ENCODE results near the gene RCVRN.

RCVRN gene

DNA sequence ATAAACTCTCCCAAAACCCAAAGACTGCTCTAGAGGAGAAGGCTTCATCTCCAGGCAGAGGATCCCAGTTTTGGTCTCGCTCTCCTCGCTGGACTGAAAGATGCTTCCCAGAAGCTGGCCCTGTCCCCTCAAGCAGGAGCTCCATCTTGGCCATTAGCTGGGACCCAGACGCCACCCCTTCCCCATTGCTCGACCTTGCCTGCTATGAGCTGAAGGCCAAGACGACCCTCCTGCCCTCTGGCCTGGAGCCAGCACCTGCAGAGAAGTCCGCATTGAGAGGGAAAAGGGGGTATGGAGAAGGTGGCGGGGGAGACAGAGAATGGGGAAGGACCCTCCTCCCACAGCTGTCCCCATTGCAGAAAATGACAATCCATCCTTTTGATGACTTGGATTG is 3.6 kb upstream of the RCVRN start:
- ChIA-PET CTCF (interaction anchor here (0.5 to 3.2 kb wide), 7 partner anchors 11 to 318 kb away, joined by 3 to 9 read pairs (median 5); no protein-coding TSS in a partner anchor), POLR2A (no interaction called here)

DNA sequence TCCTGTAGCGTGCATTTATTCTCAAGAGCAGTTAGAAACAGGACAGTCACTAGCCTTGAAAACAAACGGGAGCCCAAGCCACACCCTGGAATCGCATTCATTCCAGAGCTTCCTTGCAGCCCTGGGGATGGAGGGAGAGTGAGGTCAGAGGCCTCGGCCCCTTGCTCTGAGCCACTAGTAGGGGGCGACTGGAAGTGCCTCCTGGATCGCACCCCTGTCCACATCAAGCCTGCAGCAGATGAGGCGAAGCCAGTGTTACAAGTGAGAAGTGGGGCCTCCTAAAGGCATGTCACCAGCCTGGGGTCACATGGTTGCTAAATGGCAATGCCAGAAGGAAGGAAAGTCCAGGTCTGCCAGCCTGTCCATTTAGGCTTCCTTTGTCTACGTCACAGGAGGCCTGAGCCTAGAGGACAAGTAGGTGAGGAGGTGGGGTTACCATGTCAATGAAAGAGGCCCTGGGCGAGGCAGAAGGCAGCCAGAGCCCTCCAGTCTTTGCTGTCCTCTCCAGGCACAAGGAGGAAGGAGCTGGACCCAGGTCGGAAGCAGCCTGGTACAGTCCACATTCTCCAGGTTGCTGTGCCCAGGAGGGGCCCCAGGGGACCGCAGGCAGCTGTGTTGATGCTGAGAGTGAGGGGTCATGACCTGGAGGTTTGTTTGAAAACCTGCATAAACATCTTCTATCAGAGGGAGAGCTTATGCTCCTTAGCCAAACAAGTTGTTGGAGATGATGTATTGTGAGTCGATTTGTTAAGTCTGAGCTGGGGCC is 3.0 kb upstream of the RCVRN start:
- CTCF ChIA-PET, result interaction anchor here (0.5 to 3.2 kb wide), 7 partner anchors 12 to 319 kb away, joined by 3 to 9 read pairs (median 5); no protein-coding TSS in a partner anchor
- POLR2A ChIA-PET, result no interaction called here
- no peaks in the 10 kb centered on the region for H3K36me3 ChIP-seq (ENCODE audit: control insufficient read depth in 2 of 2, insufficient read depth in 1 of 2, low read length in 2 of 2)
- no peaks in the 10 kb centered on the region for H3K4me1 ChIP-seq (ENCODE audit: control insufficient read depth, insufficient read depth, low read length)
- no peaks in the 10 kb centered on the region for H3K9me3 ChIP-seq (ENCODE audit: control insufficient read depth, insufficient read depth, low read depth, low read length)
- no peak overlapping the region for H3K27ac ChIP-seq (ENCODE audit: extremely low read depth, low read depth, low read length)
- H3K4me3 ChIP-seq (ENCODE audit: low read depth, low read length), result no peak overlapping the region
- TF ChIP-seq ZNF24 (tag by site-specific recombination; IDR thresholded peaks at IDR 0.05), result no peak
- no peak for TF ChIP-seq ZFP41 (tag by site-specific recombination; IDR thresholded peaks at IDR 0.05; ENCODE audit: borderline replicate concordance)
- TF ChIP-seq ZNF302 (tag by site-specific recombination; IDR thresholded peaks at IDR 0.05; ENCODE audit: low read depth), result no peak
- TF ChIP-seq SETDB1 (IDR thresholded peaks at IDR 0.05; ENCODE audit: insufficient read length, low read length), result no peak
- TF ChIP-seq, protein P1, sequence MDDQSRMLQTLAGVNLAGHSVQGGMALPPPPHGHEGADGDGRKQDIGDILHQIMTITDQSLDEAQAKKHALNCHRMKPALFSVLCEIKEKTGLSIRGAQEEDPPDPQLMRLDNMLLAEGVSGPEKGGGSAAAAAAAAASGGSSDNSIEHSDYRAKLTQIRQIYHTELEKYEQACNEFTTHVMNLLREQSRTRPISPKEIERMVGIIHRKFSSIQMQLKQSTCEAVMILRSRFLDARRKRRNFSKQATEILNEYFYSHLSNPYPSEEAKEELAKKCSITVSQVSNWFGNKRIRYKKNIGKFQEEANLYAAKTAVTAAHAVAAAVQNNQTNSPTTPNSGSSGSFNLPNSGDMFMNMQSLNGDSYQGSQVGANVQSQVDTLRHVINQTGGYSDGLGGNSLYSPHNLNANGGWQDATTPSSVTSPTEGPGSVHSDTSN (CRISPR knock-in tag; IDR thresholded peaks at IDR 0.05), result no peak
- TF ChIP-seq ZEB2 (tag by site-specific recombination; IDR thresholded peaks at IDR 0.05), result no peak
- TF ChIP-seq ZNF768 (tag by site-specific recombination; IDR thresholded peaks at IDR 0.05), result no peak
- no peak for TF ChIP-seq GLIS1 (tag by site-specific recombination; IDR thresholded peaks at IDR 0.05)
- TF ChIP-seq ZNF140 (tag by site-specific recombination; IDR thresholded peaks at IDR 0.05), result no peak
- no peak for TF ChIP-seq ZNF473 (tag by site-specific recombination; IDR thresholded peaks at IDR 0.05)
- TF ChIP-seq ZIC2 (tag by site-specific recombination; IDR thresholded peaks at IDR 0.05), result no peak
- TF ChIP-seq ZNF274 (IDR thresholded peaks at IDR 0.05; ENCODE audit: low read length), result no peak
- no peak for TF ChIP-seq ZNF274 (tag by site-specific recombination; IDR thresholded peaks at IDR 0.05; ENCODE audit: borderline replicate concordance)
- TF ChIP-seq MZF1 (tag by site-specific recombination; IDR thresholded peaks at IDR 0.05; ENCODE audit: borderline replicate concordance), result no peak
- no peak for TF ChIP-seq ZNF184 (tag by site-specific recombination; IDR thresholded peaks at IDR 0.05)
- no peak for TF ChIP-seq ZNF792 (tag by site-specific recombination; IDR thresholded peaks at IDR 0.05)

More for the DNA sequence above, 3.6 kb upstream of the RCVRN start:
- H3K4me1 ChIP-seq (ENCODE audit: control insufficient read depth, insufficient read depth, low read length), result no peaks in the 10 kb centered on the region
- H3K4me3 ChIP-seq (ENCODE audit: low read depth, low read length), result no peak overlapping the region
- H3K9me3 ChIP-seq (ENCODE audit: control insufficient read depth, insufficient read depth, low read depth, low read length), result no peaks in the 10 kb centered on the region
- H3K36me3 ChIP-seq (ENCODE audit: control insufficient read depth in 2 of 2, insufficient read depth in 1 of 2, low read length in 2 of 2), result no peaks in the 10 kb centered on the region
- TF ChIP-seq ZNF324 (tag by site-specific recombination; IDR thresholded peaks at IDR 0.05) (no peak), TCF7L2 (IDR thresholded peaks at IDR 0.05; ENCODE audit: borderline replicate concordance, low read depth, low read length) (no peak), ZNF138 (tag by site-specific recombination; IDR thresholded peaks at IDR 0.05; ENCODE audit: borderline replicate concordance) (no peak), ZNF114 (tag by site-specific recombination; IDR thresholded peaks at IDR 0.05) (no peak), ZNF654 (tag by site-specific recombination; IDR thresholded peaks at IDR 0.05; ENCODE audit: low read depth) (no peak), ZNF221 (tag by site-specific recombination; IDR thresholded peaks at IDR 0.05; ENCODE audit: borderline replicate concordance) (no peak), ZNF311 (tag by site-specific recombination; IDR thresholded peaks at IDR 0.05; ENCODE audit: borderline replicate concordance) (no peak), HOXA7 (CRISPR knock-in tag; IDR thresholded peaks at IDR 0.05; ENCODE audit: borderline replicate concordance) (no peak), ZFP41 (tag by site-specific recombination; IDR thresholded peaks at IDR 0.05; ENCODE audit: borderline replicate concordance) (no peak), ZNF266 (tag by site-specific recombination; IDR thresholded peaks at IDR 0.05; ENCODE audit: low read depth) (no peak)
- TF ChIP-seq, protein P2, sequence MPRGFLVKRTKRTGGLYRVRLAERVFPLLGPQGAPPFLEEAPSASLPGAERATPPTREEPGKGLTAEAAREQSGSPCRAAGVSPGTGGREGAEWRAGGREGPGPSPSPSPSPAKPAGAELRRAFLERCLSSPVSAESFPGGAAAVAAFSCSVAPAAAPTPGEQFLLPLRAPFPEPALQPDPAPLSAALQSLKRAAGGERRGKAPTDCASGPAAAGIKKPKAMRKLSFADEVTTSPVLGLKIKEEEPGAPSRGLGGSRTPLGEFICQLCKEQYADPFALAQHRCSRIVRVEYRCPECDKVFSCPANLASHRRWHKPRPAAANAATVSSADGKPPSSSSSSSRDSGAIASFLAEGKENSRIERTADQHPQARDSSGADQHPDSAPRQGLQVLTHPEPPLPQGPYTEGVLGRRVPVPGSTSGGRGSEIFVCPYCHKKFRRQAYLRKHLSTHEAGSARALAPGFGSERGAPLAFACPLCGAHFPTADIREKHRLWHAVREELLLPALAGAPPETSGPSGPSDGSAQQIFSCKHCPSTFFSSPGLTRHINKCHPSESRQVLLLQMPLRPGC (tag by site-specific recombination; IDR thresholded peaks at IDR 0.05), result no peak
- TF ChIP-seq, protein P3, sequence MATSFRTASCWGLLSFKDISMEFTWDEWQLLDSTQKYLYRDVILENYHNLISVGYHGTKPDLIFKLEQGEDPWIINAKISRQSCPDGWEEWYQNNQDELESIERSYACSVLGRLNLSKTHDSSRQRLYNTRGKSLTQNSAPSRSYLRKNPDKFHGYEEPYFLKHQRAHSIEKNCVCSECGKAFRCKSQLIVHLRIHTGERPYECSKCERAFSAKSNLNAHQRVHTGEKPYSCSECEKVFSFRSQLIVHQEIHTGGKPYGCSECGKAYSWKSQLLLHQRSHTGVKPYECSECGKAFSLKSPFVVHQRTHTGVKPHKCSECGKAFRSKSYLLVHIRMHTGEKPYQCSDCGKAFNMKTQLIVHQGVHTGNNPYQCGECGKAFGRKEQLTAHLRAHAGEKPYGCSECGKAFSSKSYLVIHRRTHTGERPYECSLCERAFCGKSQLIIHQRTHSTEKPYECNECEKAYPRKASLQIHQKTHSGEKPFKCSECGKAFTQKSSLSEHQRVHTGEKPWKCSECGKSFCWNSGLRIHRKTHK (tag by site-specific recombination; IDR thresholded peaks at IDR 0.05), result no peak
- TF ChIP-seq, protein P4, sequence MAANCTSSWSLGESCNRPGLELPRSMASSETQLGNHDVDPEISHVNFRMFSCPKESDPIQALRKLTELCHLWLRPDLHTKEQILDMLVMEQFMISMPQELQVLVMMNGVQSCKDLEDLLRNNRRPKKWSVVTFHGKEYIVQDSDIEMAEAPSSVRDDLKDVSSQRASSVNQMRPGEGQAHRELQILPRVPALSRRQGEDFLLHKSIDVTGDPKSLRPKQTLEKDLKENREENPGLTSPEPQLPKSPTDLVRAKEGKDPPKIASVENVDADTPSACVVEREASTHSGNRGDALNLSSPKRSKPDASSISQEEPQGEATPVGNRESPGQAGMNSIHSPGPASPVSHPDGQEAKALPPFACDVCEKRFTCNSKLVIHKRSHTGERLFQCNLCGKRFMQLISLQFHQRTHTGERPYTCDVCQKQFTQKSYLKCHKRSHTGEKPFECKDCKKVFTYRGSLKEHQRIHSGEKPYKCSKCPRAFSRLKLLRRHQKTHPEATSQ (tag by site-specific recombination; IDR thresholded peaks at IDR 0.05), result no peak
- TF ChIP-seq, protein P5, sequence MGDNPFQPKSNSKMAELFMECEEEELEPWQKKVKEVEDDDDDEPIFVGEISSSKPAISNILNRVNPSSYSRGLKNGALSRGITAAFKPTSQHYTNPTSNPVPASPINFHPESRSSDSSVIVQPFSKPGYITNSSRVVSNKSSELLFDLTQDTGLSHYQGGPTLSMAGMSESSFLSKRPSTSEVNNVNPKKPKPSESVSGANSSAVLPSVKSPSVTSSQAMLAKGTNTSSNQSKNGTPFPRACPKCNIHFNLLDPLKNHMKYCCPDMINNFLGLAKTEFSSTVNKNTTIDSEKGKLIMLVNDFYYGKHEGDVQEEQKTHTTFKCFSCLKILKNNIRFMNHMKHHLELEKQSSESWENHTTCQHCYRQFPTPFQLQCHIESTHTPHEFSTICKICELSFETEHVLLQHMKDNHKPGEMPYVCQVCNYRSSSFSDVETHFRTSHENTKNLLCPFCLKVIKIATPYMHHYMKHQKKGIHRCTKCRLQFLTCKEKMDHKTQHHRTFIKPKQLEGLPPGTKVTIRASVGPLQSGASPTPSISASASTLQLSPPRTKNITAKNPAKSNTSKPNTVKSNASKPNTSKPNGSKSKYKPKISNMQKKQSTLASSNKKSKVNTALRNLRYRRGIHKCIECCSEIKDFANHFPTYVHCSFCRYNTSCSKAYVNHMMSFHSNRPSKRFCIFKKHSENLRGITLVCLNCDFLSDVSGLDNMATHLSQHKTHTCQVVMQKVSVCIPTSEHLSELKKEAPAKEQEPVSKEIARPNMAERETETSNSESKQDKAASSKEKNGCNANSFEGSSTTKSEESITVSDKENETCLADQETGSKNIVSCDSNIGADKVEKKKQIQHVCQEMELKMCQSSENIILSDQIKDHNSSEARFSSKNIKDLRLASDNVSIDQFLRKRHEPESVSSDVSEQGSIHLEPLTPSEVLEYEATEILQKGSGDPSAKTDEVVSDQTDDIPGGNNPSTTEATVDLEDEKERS (tag by site-specific recombination; IDR thresholded peaks at IDR 0.05), result no peak
- no peak overlapping the region for H3K27ac ChIP-seq (ENCODE audit: extremely low read depth, low read depth, low read length)
